ENCODE results near the gene KIF6. TPM values are rescaled to one million over a fixed set of nuclear protein-coding genes. Genes with fewer than 3 reads are reported as not detected.

Gene KIF6
- total RNA-seq, 1 donor from 2014 or later, result 2.0 TPM

DNA sequence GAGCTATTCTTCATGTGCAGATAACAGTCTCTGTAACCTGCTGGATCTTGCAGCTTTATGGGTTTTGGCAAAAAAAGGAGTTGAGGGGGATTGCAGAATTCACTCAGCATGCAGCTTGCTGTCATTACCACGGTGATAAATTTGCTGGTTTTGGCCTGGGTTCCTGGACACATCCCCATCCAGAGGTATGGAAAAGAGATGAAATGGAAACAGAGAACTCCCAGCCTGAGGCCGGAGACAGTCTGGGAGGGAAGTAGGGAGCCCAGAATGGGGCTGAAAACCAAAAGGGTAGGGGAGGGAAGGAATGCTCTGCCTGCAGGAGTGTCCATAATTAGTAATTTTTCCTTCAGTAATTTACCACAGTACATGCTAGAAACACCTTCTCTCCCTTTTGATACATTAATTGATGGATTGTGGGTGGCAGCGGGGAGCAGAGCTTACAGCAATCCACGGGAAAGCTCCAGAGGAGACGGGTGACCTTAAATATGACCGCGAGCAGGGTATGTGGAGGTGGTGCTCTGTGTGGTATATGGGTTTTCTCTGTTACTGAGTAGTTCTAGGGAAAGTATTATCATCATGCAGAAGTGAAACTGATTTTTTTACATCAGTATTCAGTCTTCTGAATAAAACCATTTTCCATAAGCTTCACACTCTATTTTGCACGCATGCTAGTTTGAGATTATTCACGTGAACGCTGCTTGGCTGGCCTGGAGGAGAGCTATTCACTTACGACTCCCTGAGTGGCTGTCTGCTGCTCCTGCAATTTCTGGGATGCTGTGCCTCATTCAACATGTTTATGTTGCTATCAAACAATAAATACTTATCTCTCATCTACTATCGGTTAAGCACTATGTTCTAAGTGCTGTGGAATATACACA lies 336.4 kb downstream of the KIF6 start:
- H3K4me1 Mint-ChIP-seq (ENCODE audit: low read depth, unreplicated experiment), result no peaks in the 10 kb centered on the region
- peaks cover 3% of the 10 kb centered on the region for H3K27me3 Mint-ChIP-seq (ENCODE audit: low read depth, unreplicated experiment)
- no peak overlapping the region for H3K27ac Mint-ChIP-seq (ENCODE audit: unreplicated experiment)
- no peak overlapping the region for H3K9ac ChIP-seq (ENCODE audit: low read length)
- H3K9me3 ChIP-seq (ENCODE audit: insufficient read depth, low read depth, low read length), result no peaks in the 10 kb centered on the region
- H3K36me3 ChIP-seq (ENCODE audit: insufficient read depth, low read length), result no peaks in the 10 kb centered on the region
- TF ChIP-seq, protein P1, sequence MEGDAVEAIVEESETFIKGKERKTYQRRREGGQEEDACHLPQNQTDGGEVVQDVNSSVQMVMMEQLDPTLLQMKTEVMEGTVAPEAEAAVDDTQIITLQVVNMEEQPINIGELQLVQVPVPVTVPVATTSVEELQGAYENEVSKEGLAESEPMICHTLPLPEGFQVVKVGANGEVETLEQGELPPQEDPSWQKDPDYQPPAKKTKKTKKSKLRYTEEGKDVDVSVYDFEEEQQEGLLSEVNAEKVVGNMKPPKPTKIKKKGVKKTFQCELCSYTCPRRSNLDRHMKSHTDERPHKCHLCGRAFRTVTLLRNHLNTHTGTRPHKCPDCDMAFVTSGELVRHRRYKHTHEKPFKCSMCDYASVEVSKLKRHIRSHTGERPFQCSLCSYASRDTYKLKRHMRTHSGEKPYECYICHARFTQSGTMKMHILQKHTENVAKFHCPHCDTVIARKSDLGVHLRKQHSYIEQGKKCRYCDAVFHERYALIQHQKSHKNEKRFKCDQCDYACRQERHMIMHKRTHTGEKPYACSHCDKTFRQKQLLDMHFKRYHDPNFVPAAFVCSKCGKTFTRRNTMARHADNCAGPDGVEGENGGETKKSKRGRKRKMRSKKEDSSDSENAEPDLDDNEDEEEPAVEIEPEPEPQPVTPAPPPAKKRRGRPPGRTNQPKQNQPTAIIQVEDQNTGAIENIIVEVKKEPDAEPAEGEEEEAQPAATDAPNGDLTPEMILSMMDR (IDR thresholded peaks at IDR 0.05; ENCODE audit: insufficient read depth, low read depth, low read length), result no peak
- TF ChIP-seq EZH2 (IDR thresholded peaks at IDR 0.05; ENCODE audit: insufficient read depth, low read length), result no peak
- no peaks in the 10 kb centered on the region for H3K4me1 ChIP-seq (ENCODE audit: insufficient read depth, low read length)
- H3K4me2 ChIP-seq (ENCODE audit: low read length), result no peak overlapping the region
- FAIRE-seq (no peak), DNase-seq (ENCODE audit: low read depth) (peak; percentile 67)
- H3K27ac ChIP-seq (ENCODE audit: low read depth, low read length), result no peak overlapping the region
- no peaks in the 10 kb centered on the region for H4K20me1 ChIP-seq (ENCODE audit: insufficient read depth, low read length)
- H3K36me3 Mint-ChIP-seq (ENCODE audit: low read depth, unreplicated experiment), result no peaks in the 10 kb centered on the region
- H3K9me3 Mint-ChIP-seq (ENCODE audit: unreplicated experiment), result no peaks in the 10 kb centered on the region
- H3K79me2 ChIP-seq (ENCODE audit: insufficient read depth, low read length), result no peaks in the 10 kb centered on the region
- no peak overlapping the region for H2AFZ ChIP-seq (ENCODE audit: low read depth, low read length)
- H3K4me3 ChIP-seq (ENCODE audit: insufficient read depth, low read depth, low read length), result no peak overlapping the region
- no peak overlapping the region for H3K4me3 Mint-ChIP-seq (ENCODE audit: unreplicated experiment)
- H3K27me3 ChIP-seq (ENCODE audit: insufficient read depth, low read length), result no peaks in the 10 kb centered on the region

DNA sequence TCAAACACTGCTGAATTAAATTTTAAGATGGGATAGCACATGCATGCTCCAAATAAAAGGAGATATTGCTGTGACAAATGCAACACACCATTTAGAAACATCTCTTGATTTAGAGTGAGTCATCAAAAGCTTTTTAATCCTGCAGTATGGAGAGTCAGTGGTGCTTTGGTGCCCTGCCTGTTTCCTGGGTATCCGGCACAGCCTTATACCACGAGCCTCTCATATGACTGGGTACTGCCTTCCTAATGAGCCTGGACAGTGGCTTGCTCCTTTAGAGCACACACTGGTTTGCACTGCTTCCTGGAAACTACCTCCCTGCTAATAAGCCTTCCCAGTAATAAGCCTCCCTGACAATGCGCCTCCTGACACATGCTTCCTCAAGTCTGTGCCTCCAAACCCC lies 337.4 kb downstream of the KIF6 start:
- no peak for FAIRE-seq
- H3K27me3 Mint-ChIP-seq (ENCODE audit: low read depth, unreplicated experiment), result peaks cover 3% of the 10 kb centered on the region

More for the DNA sequence above, 337.4 kb downstream of the KIF6 start:
- TF ChIP-seq, protein P1 (IDR thresholded peaks at IDR 0.05; ENCODE audit: insufficient read depth, low read depth, low read length), result no peak
- TF ChIP-seq EZH2 (IDR thresholded peaks at IDR 0.05; ENCODE audit: insufficient read depth, low read length), result no peak
- no peaks in the 10 kb centered on the region for H3K79me2 ChIP-seq (ENCODE audit: insufficient read depth, low read length)
- no peak overlapping the region for H3K9ac ChIP-seq (ENCODE audit: low read length)
- no peaks in the 10 kb centered on the region for H3K9me3 Mint-ChIP-seq (ENCODE audit: unreplicated experiment)
- no peaks in the 10 kb centered on the region for H3K4me1 ChIP-seq (ENCODE audit: insufficient read depth, low read length)
- H3K4me3 Mint-ChIP-seq (ENCODE audit: unreplicated experiment), result no peak overlapping the region
- H3K36me3 ChIP-seq (ENCODE audit: insufficient read depth, low read length), result no peaks in the 10 kb centered on the region
- H3K27ac ChIP-seq (ENCODE audit: low read depth, low read length), result no peak overlapping the region
- DNase-seq (ENCODE audit: low read depth), result no peak
- no peaks in the 10 kb centered on the region for H3K27me3 ChIP-seq (ENCODE audit: insufficient read depth, low read length)
- no peak overlapping the region for H3K4me3 ChIP-seq (ENCODE audit: insufficient read depth, low read depth, low read length)
- H4K20me1 ChIP-seq (ENCODE audit: insufficient read depth, low read length), result no peaks in the 10 kb centered on the region
- H3K4me2 ChIP-seq (ENCODE audit: low read length), result no peak overlapping the region
- H2AFZ ChIP-seq (ENCODE audit: low read depth, low read length), result no peak overlapping the region
- H3K4me1 Mint-ChIP-seq (ENCODE audit: low read depth, unreplicated experiment), result peaks cover 3% of the 10 kb centered on the region
- no peaks in the 10 kb centered on the region for H3K9me3 ChIP-seq (ENCODE audit: insufficient read depth, low read depth, low read length)
- no peak overlapping the region for H3K27ac Mint-ChIP-seq (ENCODE audit: unreplicated experiment)
- no peaks in the 10 kb centered on the region for H3K36me3 Mint-ChIP-seq (ENCODE audit: low read depth, unreplicated experiment)
